HUES6 (cell line): Measurements from ENCODE around the gene ATP13A2.

Source experiments
- H3K27ac ChIP-seq: 2 replicates; pipeline ENCODE4 v1.7.0; 2013; ENCODE audit warnings: low read depth, mild to moderate bottlenecking, low read length, inconsistent platforms
- H3K27me3 ChIP-seq: 2 replicates; pipeline ENCODE4 v1.6.1; 2013; ENCODE audit warnings: low read length; ENCODE audit not compliant: control insufficient read depth, insufficient read depth
- H3K36me3 ChIP-seq: 2 replicates; pipeline ENCODE4 v1.6.1; 2013; ENCODE audit warnings: low read length; ENCODE audit not compliant: control insufficient read depth, insufficient read depth
- H3K4me1 ChIP-seq: 2 replicates; pipeline ENCODE4 v1.6.1; 2013; ENCODE audit warnings: low read length; ENCODE audit not compliant: control insufficient read depth, insufficient read depth
- H3K4me3 ChIP-seq: 2 replicates; pipeline ENCODE4 v1.5.1; 2013; ENCODE audit warnings: low read depth, low read length
- H3K9ac ChIP-seq: one replicate; pipeline ENCODE4 v1.6.1; 2013; ENCODE audit warnings: mild to moderate bottlenecking, low read length
- H3K9me3 ChIP-seq: 2 replicates; pipeline ENCODE4 v1.6.1; 2013; ENCODE audit warnings: low read depth, low read length; ENCODE audit not compliant: control insufficient read depth, insufficient read depth

Gene ATP13A2

GRCh38 chr1:16978139-16978538 is 33.6 kb downstream of the ATP13A2 start:
- H3K9me3 ChIP-seq = no peaks in the 10 kb centered on the region
- no peak overlapping the region for H3K27ac ChIP-seq
- peaks cover 19% of the 10 kb centered on the region for H3K4me1 ChIP-seq
- no peaks in the 10 kb centered on the region for H3K27me3 ChIP-seq
- peaks cover 40% of the 10 kb centered on the region for H3K36me3 ChIP-seq
- peak overlapping the region; percentile 17 for H3K9ac ChIP-seq
- peak overlapping the region; percentile 87; the same call in 1 of the 2 replicates for H3K4me3 ChIP-seq

- Histone ChIP-seq H3K4me1 (peaks cover 18% of the 10 kb centered on the region), H3K9me3 (no peaks in the 10 kb centered on the region), H3K9ac (no peak overlapping the region), H3K36me3 (peaks cover 44% of the 10 kb centered on the region), H3K27me3 (no peaks in the 10 kb centered on the region), H3K27ac (no peak overlapping the region), H3K4me3 (no peak overlapping the region)
Observed at GRCh38 chr1:16977377-16977776, 34.4 kb downstream of the ATP13A2 start.

GRCh38 chr1:16976966-16977365 is 34.8 kb downstream of the ATP13A2 start:
- H3K9ac ChIP-seq = no peak overlapping the region
- no peaks in the 10 kb centered on the region for H3K9me3 ChIP-seq
- peaks cover 20% of the 10 kb centered on the region for H3K4me1 ChIP-seq
- H3K27ac ChIP-seq = no peak overlapping the region
- no peak overlapping the region for H3K4me3 ChIP-seq
- H3K27me3 ChIP-seq = no peaks in the 10 kb centered on the region
- peaks cover 45% of the 10 kb centered on the region for H3K36me3 ChIP-seq

DNA sequence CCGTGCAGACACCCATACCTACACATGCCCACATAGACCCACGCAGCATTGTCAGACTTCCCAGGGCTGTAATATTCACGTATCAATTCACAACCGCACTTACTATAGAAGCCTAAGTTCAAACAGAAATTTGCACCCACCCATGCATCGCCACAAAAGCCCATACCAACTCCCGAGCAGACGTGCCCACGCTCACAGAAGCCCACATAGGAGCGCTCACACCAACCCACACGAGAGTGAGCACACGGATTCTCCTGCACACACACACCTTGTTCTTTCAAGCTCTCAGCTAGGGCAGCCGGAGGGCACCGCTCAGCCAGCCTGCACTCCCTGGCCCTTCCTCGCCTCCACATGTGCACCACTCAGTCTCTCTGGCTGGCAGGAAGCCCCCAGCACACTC is 35.9 kb downstream of the ATP13A2 start:
- Histone ChIP-seq H3K9me3 (no peaks in the 10 kb centered on the region), H3K9ac (no peak overlapping the region), H3K27ac (no peak overlapping the region), H3K27me3 (no peaks in the 10 kb centered on the region), H3K4me1 (peaks cover 25% of the 10 kb centered on the region), H3K4me3 (no peak overlapping the region), H3K36me3 (peaks cover 56% of the 10 kb centered on the region)

DNA sequence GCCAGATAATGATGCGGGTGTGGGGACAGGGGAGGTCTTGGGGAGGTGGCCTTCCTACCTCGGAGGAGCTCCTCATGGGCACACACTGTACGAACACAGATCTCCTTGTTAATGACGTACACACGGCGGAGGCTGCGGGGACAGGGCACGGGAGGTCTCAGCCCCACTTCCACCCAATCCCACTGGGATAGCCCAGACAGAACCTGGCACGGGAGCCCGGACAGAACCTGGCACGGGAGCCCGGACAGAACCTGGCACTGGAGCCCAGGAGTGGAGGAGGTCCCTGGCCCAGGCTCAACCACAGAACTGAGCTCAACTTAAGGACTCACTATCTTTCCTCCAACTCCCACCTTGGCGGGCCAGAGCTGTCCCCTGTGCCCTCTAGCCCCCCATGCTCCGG is 36.5 kb downstream of the ATP13A2 start:
- H3K9ac ChIP-seq = no peak overlapping the region
- H3K9me3 ChIP-seq = no peaks in the 10 kb centered on the region
- H3K4me1 ChIP-seq = peaks cover 25% of the 10 kb centered on the region
- H3K4me3 ChIP-seq = no peak overlapping the region
- no peaks in the 10 kb centered on the region for H3K27me3 ChIP-seq
- H3K27ac ChIP-seq = no peak overlapping the region
- peaks cover 62% of the 10 kb centered on the region for H3K36me3 ChIP-seq

- H3K9ac ChIP-seq = no peak overlapping the region
- H3K4me3 ChIP-seq = no peak overlapping the region
- H3K27me3 ChIP-seq = no peaks in the 10 kb centered on the region
- peaks cover 10% of the 10 kb centered on the region for H3K4me1 ChIP-seq
- no peak overlapping the region for H3K27ac ChIP-seq
- no peaks in the 10 kb centered on the region for H3K9me3 ChIP-seq
- H3K36me3 ChIP-seq = peaks cover 73% of the 10 kb centered on the region
Observed at GRCh38 chr1:16973215-16973614, 38.5 kb downstream of the ATP13A2 start.

- Histone ChIP-seq H3K4me3 (no peak overlapping the region), H3K9ac (no peak overlapping the region), H3K9me3 (no peaks in the 10 kb centered on the region), H3K36me3 (peaks cover 70% of the 10 kb centered on the region), H3K27me3 (no peaks in the 10 kb centered on the region), H3K4me1 (peaks cover 7% of the 10 kb centered on the region), H3K27ac (no peak overlapping the region)
Observed at GRCh38 chr1:16972189-16972895, 39.4 kb downstream of the ATP13A2 start.

DNA sequence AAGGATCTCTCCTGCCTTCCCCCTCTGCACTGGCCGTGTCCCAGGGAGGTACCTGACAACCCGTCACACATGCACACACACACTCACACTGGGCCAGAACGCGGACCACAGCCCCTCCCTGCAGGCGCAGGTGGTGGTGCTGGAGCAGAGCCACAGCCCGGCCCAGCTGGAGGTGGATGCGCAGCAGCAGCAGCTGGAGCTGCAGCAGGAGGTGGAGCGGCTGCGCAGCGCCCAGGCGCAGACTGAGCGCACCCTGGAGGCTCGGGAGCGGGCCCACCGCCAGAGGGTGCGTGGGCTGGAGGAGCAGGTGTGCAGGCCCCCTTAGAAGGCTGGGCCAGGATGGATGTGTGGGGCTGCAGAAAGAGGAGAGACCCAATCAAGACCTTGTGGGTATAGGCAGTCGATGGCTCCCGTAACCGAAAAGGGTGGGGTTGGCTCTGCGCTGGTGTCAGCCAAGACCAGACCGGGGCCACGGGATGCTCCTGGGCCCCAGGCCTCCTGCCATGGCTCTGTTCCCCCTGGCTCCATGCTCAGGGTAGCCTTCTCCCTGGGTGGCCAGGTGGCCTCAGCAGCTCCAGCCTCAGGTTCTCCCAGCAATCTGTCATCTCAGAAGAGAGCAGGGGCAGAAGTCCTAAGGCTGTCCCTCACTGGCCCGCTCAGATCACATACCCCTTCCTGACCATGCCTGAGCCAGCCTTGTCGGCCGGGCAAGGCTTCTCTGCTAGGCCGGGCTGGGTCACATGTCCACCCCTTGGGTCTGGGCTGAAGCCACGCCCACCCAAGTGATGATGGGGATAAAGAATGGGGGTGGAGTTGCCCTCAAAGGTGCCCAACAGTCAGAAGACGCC is 40.2 kb downstream of the ATP13A2 start:
- no peak overlapping the region for H3K27ac ChIP-seq
- peaks cover 65% of the 10 kb centered on the region for H3K36me3 ChIP-seq

DNA sequence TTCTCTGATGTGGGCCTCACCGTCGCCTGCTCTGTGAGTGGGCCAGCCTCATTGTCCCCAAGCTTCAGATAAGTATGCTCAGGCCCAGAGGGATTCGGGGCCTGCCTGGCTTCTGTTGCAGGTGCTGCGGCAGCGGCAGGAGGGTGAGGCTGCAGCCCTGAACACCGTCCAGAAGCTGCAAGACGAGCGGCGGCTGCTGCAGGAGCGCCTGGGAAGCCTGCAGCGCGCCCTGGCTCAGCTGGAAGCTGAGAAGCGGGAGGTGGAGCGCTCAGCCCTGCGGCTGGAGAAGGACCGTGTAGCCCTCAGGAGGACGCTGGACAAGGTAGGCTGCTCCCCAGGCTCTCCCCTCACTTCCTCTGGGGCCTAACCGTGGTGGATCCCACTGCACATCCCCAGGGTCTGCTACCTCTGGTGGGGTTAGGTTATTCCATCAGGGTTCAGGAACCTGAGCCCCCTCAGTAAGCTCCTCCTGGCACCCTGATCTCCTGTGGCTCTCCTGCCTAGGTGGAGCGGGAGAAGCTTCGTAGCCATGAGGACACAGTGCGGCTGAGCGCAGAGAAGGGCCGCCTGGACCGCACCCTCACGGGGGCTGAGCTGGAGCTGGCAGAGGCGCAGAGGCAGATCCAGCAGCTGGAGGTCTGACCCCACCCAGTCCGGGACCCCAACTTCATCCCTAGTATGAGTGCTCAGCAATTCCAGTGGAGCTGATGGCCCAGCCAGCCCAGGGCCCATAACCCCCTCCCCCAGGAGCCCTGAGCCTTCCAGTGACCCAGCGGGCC is 41.4 kb downstream of the ATP13A2 start:
- no peak overlapping the region for H3K27ac ChIP-seq
- no peak overlapping the region for H3K9ac ChIP-seq
- no peaks in the 10 kb centered on the region for H3K27me3 ChIP-seq
- H3K4me3 ChIP-seq = no peak overlapping the region
- H3K4me1 ChIP-seq = peaks cover 7% of the 10 kb centered on the region
- no peaks in the 10 kb centered on the region for H3K9me3 ChIP-seq
- H3K36me3 ChIP-seq = peaks cover 65% of the 10 kb centered on the region

More for the DNA sequence above, 40.2 kb downstream of the ATP13A2 start:
- Histone ChIP-seq H3K9me3 (no peaks in the 10 kb centered on the region), H3K4me1 (peaks cover 7% of the 10 kb centered on the region), H3K4me3 (no peak overlapping the region), H3K27me3 (no peaks in the 10 kb centered on the region), H3K9ac (no peak overlapping the region)

GRCh38 chr1:16969651-16970050 is 42.1 kb downstream of the ATP13A2 start:
- peaks cover 7% of the 10 kb centered on the region for H3K4me1 ChIP-seq
- no peaks in the 10 kb centered on the region for H3K9me3 ChIP-seq
- H3K36me3 ChIP-seq = peaks cover 66% of the 10 kb centered on the region
- H3K27ac ChIP-seq = no peak overlapping the region
- H3K4me3 ChIP-seq = no peak overlapping the region
- H3K27me3 ChIP-seq = no peaks in the 10 kb centered on the region
- no peak overlapping the region for H3K9ac ChIP-seq
